ENCODE data around the gene LTK.

The LTK gene

DNA sequence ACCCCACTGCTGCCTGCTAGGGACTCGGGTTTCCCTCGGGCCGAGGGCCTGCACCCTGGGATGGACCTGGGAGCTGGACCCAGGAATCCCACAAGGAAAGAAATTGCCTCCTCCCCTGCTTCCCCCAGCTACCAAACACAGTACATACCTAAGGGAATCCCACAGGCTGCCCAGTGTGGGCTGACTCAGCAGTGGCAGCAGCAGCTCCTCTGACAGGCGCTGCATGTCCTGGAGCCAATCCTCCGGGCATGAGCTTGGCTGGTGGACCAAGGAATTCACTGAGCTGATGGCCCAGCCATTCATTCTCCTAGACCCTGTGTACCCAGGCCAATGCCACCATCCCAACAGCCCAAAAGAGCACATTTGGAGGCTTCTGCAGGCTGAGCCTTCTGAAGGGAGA is 9.5 kb upstream of the LTK start:
- no peak for DNase-seq

GRCh38 chr15:41521614-41522013 is 8.0 kb upstream of the LTK start:
- DNase-seq, result no peak

DNA sequence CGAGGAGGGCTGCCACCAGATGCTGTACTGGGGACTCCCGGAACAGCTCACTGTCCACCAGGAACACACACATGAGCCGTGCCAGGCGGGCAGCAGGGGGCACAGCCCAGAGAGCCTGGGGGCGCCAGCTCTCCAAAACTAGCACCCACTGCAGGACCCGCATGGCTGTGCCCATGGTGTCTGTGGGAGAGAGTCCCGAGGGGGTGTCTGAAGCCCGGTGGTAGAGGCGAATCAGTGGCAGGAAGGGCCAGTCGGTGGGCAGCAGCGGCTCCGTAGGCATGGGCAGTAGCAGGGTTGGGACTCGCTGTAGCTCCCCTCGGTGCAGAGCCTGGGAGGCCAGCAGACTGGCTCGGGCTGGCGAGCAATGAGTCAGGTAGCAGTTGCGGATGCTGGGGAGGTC is 7.0 kb upstream of the LTK start:
- DNase-seq, result no peak

DNA sequence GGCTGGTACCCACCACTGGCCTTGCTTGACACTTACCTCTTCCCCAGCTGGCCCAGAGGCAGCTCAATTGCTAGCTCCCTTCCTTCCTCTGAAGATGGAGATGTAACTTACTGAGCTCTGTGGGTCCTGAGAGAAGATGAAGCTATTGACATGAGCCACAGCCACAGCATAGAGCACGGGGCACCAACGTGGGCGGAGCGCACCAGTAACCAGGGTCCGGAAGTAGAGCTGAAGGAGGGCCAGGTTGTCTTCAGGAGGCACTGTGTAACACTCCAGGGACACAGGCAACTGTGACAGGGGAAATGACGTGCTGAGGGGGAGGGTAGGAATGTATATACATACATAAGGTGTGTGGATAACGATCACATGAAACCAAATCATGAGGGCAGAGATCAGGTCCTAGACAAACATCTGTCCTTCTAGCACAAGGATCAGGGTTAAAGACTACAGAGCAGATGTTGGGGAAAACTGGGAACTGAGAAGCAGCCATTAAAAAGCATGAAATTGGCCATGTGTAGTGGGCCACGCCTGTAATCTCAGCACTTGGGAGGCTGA is 4.3 kb upstream of the LTK start:
- no peak for DNase-seq

DNA sequence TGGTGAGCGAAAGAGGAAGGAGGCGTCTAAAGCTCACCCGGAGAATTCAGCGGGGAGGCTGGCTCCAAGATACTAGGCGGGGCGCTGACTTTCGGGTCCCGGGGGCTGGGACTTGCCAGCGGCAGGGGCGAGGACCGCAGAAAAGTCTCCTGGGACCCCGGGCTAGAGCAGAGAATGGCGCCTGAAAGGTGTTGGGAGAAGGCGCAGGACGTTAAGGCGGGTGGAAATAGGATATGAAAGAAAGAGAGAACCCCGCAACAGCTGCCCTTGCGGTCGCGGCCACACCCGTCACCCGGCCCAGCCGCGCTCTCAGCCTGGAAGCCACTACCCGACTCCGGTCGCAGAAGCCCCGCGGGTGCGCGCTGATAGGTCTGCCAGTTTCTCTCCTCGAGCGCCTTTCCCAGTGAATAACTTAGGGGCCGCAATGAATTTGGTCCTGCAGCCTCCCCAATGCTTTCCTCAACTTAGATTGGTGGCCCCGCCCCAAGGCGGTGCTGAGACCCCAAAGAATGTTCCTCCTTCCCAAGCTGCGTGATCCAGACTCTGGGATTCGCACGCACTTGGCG is 604 bp downstream of the LTK start:
- DNase-seq, result no peak

- DNase-seq, result no peak
Observed at GRCh38 chr15:41512512-41512939, 1.1 kb downstream of the LTK start.

DNA sequence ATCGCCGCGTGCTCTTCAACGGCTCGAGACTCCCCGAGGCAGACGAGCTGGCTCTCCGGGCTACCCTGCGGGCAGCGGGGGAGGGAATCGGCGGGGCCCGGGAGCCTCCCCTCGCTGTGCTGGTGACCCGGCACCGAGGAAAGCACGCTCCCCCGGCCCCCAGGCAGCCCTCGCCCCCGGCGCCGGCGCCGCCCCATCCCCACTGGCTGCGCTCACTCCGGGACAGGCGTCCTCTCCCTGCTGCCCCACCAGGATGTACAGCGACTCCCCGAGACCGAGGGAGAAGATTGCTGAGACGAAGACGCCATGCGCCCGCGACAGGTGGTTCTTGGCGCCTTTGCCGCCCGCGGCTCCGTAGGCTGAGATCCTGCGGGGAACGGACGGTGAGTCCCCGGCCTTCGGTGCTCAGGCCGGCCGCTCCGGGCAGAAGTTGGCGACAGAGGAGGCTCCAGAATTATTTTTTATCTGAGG is 1.7 kb downstream of the LTK start:
- DNase-seq, result no peak

GRCh38 chr15:41511331-41511898 is 2.2 kb downstream of the LTK start:
- no peak for DNase-seq

DNA sequence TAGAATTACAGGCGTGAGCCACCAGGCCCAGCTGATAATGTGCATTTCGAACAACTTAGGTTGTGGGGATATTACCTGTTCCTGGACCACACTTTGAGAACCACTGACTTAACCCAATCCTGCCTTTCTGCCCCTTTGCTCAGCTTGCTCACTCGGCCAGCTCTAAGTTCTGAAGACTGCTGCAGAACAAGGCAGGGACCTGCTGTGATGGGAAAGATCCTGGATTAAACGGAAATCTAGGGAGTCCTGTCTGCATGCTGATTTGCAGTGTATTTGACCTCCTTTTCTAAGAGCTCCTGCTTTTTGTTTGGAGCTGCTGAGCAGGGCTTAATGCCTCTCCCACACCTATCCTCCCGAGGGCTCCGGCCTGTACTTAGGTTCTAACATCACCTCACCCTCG is 2.9 kb downstream of the LTK start:
- no peak for DNase-seq

GRCh38 chr15:41507820-41508290 is 5.8 kb downstream of the LTK start:
- DNase-seq, result no peak

DNA sequence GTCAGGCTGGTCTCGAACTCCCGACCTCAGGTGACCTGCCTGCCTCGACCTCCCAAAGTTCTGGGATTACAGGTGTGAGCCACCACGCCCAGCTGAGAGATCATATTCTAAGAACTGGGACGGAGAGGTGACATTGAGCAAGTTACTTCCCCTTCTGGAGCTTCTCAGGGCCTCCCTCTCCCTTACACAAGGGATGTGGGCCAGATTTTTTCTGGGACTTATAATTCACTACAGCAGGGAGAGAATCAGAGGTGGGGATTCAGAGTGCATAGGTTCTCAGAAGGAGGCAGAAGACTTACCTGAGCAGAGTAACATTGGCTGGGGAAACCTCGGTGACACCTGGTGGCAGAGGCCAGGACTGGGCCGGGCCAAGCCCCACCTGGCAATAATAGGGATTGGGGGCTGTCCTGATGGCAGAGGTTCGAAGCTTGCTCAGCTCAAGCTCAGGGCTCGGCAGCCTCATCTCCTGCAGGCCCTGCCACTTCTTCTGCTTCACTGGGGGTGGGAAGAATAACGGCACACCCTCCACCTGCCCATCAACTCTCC is 6.8 kb downstream of the LTK start:
- DNase-seq, result no peak

DNA sequence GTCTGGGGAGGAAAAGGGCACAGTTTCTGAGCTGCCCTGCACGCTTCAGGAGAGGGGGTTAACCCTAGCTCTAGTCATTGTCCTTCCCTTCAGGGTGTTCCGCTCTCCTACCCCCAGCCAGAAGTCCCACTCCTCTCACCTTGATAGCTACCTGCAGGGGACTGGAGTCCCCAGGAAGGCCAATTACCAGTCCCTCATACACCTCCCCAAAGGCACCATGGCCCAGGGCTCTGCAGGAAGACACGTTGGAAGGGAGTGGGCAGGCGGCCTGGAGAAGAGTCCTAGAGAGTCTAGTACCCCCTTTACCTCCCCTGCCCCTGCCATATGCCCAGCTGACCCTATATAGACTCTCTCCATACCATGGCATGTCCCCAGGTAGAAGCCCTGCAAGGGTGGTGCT is 7.9 kb downstream of the LTK start:
- no peak for DNase-seq

DNA sequence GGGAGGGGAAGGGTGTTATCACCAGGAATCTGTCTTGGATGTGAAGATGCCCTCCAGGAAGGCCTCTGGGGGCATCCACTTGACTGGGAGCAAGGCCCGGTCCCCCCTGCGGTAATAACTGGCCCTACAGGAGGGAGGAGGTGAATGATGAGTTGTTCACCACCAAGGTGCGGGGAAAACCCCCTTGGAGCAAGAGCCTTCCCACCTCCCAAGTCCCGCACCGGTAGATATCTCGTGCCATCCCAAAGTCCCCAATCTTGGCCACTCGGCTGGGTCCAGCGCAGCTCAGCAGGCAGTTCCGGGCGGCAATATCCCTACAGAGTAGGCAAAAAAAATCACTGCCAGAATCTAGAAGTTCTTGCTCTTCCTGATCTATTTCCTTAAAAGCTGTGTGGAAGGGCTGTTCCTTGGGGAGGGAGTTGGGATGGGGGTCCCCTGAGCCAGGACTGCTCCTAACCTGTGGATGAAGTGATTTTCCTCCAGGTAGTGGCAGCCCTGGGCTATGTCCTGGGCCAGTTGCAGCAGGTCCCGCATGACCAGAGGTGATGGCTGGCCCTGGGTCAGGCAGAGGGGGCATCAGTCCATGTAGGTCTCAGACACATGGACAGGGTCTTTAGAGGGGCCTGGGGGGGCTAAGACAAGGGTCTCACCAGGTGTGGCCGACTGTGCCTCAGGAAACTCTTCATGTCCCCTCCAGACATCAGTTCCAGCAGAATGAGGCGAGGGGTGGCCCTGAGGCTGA is 8.7 kb downstream of the LTK start:
- no peak for DNase-seq

DNA sequence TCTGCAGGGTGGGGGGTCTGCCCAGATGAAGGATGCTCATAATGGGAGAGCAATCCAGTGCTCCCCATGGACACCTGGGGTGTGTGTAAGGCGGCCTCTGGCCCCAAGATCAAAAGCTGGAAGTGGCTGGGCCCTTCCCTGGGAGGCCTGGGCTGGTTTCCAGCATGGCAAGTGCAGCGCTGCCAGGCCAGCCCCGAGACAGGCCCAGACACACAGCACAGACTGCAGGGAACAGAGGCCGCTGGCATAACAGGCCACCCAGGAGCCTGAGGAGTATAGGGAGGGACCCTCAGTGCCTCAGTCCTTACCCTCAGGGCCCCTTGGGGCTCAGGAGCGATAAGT is 10.0 kb downstream of the LTK start:
- DNase-seq, result no peak

DNA sequence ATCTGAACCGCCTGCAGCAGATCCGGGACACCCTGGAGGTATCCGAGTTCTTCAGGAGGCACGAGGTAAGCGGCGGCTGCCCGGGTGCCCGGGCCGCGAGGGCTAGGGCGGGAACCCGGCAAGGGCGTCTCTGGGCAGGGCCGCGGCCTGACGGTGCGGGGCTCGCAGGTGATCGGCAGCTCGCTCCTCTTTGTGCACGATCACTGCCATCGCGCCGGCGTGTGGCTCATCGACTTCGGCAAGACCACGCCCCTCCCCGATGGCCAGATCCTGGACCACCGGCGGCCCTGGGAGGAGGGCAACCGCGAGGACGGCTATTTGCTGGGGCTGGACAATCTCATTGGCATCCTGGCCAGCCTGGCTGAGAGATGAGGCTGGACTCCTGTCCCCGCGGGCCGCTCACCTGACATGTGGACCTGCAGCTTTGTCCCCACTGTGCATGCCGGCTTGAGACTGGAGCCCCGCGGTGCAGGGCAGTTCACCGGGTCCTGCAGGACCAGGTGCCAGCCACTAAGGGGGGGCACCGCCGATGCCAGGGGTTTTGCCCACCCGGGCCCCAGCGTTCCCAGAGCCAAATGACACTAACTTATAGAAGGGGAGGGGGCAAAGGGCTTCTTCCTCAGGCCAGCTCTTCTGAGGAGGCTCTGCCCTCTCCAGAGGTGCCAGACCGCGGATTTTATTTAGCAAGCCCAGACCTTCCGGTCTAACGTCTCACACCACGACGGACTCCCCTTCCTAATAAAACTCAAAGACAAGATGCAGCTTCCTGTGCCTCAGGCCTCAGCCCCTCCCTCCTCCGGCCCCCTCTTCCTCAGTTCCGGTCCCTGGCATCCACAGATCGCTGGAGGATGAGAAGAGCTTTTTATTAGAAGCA is 10.6 kb downstream of the LTK start:
- no peak for DNase-seq

DNA sequence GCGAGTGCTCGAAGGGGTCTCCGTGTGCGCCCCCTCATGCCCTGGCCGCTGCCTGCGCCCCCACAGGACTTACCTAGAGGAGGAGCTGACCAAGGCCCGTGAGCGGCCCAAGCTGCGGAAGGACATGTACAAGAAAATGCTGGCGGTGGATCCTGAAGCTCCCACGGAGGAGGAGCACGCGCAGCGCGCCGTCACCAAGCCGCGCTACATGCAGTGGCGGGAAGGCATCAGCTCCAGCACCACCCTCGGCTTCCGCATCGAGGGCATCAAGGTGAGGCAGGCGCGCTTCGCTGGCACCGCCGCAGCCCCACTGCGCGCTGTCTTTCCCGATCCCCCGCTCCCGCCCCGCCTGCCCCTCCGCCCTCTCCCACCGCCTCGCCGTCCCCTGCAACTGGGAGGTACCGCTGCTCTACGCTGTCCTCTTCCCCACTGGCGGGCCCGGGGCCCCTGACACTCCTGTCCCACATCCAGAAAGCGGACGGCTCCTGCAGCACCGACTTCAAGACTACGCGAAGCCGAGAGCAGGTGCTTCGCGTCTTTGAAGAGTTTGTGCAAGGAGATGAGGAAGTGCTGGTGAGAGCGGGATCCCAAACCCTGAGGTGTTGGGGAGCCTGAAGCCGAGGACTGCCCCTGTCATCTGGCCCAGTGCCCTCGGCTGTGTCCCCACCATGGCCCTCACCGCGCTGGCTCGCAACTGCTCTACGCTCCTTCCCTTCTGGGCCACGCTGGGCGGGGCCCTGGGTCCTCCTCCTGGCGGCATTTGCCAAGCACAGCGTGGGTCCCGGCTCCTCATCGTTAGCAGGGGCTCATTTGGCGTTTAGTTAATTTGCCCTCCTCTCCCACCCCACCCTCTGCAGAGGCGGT is 11.5 kb downstream of the LTK start:
- DNase-seq, result no peak

DNA sequence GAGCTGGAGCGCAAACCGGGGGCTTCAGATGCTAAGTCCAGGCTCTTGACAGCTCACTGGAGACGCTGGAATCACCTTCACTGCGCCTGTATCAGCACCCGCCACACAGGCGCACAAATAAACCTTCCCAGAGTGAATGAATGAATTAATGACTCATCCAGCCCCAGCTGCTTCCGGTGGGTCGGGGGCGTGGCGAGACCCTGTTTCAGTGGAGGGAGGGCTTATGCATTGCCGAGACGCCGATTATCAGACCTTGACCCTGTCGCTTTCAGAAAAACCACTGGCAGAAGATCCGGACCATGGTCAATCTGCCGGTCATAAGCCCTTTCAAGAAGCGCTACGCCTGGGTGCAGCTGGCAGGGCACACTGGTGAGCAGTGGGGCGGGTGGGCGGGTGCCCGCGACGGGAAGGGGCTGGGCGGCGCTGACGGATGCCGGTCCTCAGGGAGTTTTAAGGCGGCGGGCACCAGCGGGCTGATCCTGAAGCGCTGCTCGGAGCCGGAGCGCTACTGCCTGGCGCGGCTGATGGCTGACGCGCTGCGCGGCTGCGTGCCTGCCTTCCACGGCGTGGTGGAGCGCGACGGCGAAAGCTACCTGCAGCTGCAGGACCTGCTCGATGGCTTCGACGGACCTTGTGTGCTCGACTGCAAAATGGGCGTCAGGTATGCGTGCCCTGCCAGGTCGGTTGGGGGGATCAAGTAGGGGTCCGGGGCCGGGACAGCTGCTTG is 12.3 kb downstream of the LTK start:
- DNase-seq, result no peak

GRCh38 chr15:41499109-41499851 is 14.3 kb downstream of the LTK start:
- DNase-seq, result no peak

DNA sequence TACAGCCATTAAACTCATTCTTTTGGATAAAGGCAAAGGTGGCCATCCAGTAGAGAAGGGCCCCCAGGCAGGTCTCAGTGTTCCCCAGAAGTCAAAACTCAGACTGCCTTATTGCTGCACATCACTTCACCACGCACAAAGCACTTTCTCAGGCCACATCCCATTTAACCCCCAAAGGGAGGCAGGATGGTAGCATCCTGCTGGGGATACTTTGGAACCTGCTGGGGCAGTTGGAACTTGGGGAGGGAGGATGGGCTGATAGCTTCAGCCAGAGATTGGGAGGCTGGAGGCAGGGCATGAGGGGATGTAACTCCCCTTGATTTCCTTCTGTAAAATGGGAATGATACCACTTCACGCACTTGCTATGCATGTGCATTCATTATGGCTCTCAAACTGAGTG is 15.0 kb downstream of the LTK start:
- DNase-seq, result no peak

Measured in NCI-H446 treated with DMSO at 0.1 percent for 48 hours (cell line).